HG03521 (cell line): ENCODE measurements around the gene GPC2.

Experiments
- ATAC-seq: cut with Tn5 transposase; IDR thresholded peaks from one replicate; pipeline ENCODE4 v1.9.1; 2021; ENCODE audit warnings: mild to moderate bottlenecking, moderate library complexity; ENCODE audit not compliant: unreplicated experiment

GPC2 gene

DNA sequence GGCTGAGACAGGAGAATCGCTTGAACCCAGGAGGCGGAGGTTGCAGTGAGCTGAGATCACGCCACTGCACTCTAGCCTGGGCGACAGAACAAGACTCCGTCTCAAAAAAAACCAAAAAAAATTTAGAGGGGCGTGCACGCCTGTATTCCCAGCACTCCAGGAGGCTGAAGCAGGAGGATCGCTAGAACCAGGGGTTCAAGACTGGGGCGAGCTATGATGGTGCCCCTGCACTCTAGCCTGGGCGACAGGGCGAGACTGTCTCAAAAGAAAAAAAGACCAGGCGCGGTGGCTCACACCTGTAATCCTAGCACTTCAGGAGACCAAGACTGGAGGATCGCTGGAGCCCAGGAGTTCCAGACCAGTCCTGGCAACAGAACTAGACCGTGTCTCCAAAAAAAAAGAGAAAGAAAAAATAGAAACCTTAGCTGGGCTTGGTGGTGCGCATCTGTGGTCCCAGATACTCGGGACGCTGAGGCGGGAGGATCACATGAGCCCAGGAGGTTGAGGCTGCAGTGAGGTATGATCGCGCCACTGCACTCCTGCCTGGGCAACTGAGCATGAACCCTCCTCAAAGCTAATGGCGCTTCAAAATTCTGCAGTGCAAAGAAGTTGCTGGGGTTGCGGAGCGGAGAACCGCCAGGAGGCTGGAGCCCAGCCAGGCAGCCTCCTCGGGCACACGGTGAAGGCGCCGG is 50.8 kb downstream of the GPC2 start:
- peak; percentile 4 for ATAC-seq

DNA sequence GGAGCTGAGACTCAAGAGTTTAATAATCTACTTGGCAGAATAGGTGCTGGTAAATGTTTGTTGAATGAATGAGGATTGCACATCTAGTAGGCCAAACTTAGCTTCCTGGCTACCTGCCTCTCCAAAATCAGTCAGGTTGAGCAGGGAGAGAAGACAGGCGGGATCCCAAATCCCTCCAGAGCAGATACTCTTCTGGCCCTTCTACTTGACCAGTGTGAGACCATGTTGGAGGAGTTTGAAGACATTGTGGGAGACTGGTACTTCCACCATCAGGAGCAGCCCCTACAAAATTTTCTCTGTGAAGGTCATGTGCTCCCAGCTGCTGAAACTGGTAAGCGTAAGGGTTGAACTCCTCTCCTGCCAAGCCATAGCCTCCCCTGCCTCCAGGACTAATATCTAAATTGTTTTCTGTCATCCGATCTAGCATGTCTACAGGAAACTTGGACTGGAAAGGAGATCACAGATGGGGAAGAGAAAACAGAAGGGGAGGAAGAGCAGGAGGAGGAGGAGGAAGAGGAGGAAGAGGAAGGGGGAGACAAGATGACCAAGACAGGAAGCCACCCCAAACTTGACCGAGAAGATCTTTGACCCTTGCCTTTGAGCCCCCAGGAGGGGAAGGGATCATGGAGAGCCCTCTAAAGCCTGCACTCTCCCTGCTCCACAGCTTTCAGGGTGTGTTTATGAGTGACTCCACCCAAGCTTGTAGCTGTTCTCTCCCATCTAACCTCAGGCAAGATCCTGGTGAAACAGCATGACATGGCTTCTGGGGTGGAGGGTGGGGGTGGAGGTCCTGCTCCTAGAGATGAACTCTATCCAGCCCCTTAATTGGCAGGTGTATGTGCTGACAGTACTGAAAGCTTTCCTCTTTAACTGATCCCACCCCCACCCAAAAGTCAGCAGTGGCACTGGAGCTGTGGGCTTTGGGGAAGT is 52.6 kb downstream of the GPC2 start:
- ATAC-seq = no peak

DNA sequence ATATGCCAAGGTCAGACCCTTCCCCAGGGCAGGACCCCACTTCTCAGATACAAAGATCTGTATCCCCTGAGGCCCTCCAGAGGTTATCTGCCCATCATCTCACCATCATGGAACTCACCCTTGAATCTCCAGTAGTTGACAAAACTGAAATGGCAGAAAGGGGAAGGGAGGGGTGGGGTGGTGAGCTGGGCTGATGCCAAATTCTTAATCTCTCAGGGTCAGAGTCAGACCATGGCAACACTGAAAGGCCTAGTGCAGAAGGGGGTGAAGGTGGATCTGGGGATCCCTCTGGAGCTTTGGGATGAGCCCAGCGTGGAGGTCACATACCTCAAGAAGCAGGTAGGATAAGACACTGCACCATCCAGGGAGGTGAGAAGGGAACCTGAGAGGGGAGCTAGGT is 54.6 kb downstream of the GPC2 start:
- no peak for ATAC-seq

DNA sequence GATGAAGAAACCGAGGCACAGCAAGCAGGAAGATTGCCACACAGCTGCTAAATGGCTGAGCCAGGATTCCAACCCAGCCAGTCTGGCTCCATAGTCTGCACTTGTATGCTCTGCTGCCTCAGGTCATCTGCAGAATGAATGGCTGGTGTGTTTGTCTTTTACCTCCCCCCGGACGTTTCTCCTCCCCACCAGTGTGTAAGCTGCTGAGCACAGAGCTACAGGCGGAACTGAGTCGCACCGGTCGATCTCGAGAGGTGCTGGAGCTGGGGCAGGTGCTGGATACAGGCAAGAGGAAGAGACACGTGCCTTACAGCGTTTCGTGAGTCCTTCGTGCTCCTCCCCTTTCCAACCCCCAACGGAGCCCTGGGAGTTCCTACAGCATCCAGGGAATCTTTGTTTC is 55.1 kb downstream of the GPC2 start:
- ATAC-seq = no peak

DNA sequence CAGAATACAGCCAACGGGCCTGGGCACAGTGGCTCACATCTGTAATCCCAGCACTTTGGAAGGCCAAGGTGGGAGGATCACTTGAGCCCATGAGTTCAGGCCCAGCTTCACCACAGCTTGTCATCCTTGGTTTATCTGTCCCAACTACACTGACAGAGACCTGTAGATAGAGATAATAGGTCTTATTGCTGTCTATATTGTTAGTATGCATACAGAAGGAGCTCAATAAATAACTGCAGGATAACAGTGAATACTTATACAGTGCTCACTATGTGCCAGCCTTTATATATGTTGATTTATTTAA is 56.5 kb downstream of the GPC2 start:
- no peak for ATAC-seq

DNA sequence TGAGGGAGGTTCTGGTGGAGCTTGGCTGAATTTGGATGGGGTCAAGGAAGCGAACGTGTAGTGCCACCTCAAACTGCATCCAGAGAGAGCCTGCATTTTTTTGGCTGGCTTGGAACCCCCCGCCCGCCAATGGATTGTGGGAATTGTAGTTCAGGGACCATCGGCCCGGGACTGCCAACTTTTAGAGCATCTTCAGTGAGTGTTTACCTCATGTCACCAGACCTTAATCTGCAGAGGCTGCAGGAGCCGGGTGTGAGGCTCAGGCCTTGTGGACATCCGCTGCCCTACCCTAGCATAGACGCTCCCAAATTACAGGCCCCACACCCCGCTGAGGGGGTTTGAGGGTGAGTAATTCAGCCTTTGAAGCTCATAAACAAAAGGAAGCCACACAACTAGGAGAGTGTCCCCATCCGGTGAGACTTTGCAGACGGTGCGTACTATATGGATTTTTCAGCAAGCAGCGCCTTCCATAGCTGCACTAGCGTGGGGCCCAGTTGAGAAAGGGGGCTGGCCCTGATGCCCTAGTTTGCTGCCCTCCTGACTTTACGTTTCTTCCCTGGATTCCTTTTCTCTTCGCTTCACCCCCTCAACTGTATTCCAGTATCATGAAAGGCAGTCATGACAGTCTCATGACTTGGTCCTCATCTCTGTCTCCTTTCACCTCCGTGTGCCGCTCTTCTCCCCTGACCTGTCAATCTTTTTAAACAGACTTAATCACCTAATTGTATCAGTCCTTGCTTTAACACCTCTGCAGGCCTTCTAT is 57.0 kb downstream of the GPC2 start:
- peak; percentile 8 for ATAC-seq
